HUES48 (cell line): Measurements from ENCODE around the gene PCARE.

ENCODE experiments used
- H3K27ac ChIP-seq: one replicate; pipeline ENCODE4 v1.7.0; 2013; ENCODE audit warnings: low read depth, low read length, inconsistent platforms
- H3K27me3 ChIP-seq: 2 replicates; pipeline ENCODE4 v1.6.1; 2013; ENCODE audit warnings: mild to moderate bottlenecking, low read length; ENCODE audit not compliant: control insufficient read depth, insufficient read depth
- H3K36me3 ChIP-seq: 2 replicates; pipeline ENCODE4 v1.6.1; 2013; ENCODE audit warnings: low read length; ENCODE audit not compliant: control insufficient read depth, insufficient read depth
- H3K4me1 ChIP-seq: 2 replicates; pipeline ENCODE4 v1.6.1; 2013; ENCODE audit warnings: mild to moderate bottlenecking, low read length; ENCODE audit not compliant: control insufficient read depth, insufficient read depth
- H3K4me3 ChIP-seq: 2 replicates; pipeline ENCODE4 v1.5.1; 2013; ENCODE audit warnings: mild to moderate bottlenecking, low read depth, low read length
- H3K9ac ChIP-seq: 2 replicates; pipeline ENCODE4 v1.6.1; 2013; ENCODE audit warnings: mild to moderate bottlenecking, low read depth, low read length, moderate library complexity
- H3K9me3 ChIP-seq: 2 replicates; pipeline ENCODE4 v1.6.1; 2013; ENCODE audit warnings: low read length; ENCODE audit not compliant: control insufficient read depth, insufficient read depth

PCARE gene

GRCh38 chr2:29062371-29062770 is 12.0 kb downstream of the PCARE start:
- no peak overlapping the region for H3K9ac ChIP-seq
- no peaks in the 10 kb centered on the region for H3K9me3 ChIP-seq
- H3K27ac ChIP-seq = no peak overlapping the region
- H3K36me3 ChIP-seq = no peaks in the 10 kb centered on the region
- H3K27me3 ChIP-seq = no peaks in the 10 kb centered on the region
- H3K4me3 ChIP-seq = no peak overlapping the region
- H3K4me1 ChIP-seq = peaks cover 13% of the 10 kb centered on the region

DNA sequence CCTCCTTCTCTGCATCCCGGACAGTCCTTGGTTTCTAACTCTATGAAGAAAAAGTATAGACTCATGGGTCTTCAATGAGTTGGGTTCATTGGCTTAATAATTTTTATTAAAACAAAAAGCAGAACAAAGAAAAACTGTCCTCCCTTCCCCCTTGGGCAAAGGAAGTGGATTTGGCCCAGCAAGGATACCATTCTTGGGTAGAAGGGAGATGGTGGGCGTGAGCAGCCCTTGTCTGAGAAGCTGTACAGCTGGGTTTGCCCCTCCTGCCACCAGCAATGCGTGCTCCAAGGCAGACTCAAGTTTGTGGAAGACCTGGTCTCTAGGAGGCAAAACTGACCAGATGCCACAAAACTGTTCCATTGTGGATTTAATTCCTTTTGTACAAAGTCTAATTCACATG is 12.7 kb downstream of the PCARE start:
- Histone ChIP-seq H3K36me3 (no peaks in the 10 kb centered on the region), H3K27ac (no peak overlapping the region), H3K9me3 (no peaks in the 10 kb centered on the region), H3K4me3 (no peak overlapping the region), H3K4me1 (peaks cover 13% of the 10 kb centered on the region), H3K27me3 (no peaks in the 10 kb centered on the region), H3K9ac (no peak overlapping the region)

DNA sequence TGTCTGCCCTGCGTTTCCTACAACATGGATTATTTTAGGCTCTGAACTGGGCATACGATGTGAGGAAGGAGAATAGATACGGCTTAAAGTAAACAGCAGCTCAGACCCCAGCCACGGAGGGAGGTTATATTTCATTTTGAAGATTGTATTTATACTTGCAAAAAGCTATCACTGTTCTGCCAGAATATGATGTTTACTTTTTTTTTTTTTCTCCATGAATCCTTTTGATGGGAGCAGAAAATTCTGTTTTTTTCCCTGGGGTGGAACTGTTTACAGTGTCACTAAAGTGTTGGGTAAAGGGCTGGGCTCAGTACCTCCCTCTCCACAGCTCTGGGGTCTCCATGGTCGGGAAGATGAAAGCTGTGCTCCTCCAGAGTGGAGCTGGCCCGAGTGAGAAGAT is 13.1 kb downstream of the PCARE start:
- no peaks in the 10 kb centered on the region for H3K27me3 ChIP-seq
- H3K4me1 ChIP-seq = peaks cover 13% of the 10 kb centered on the region
- H3K4me3 ChIP-seq = no peak overlapping the region
- no peak overlapping the region for H3K27ac ChIP-seq
- H3K9me3 ChIP-seq = no peaks in the 10 kb centered on the region
- H3K9ac ChIP-seq = no peak overlapping the region
- H3K36me3 ChIP-seq = no peaks in the 10 kb centered on the region

GRCh38 chr2:29060441-29060840 is 13.9 kb downstream of the PCARE start:
- Histone ChIP-seq H3K27ac (no peak overlapping the region), H3K27me3 (no peaks in the 10 kb centered on the region), H3K36me3 (no peaks in the 10 kb centered on the region), H3K4me1 (peaks cover 13% of the 10 kb centered on the region), H3K4me3 (no peak overlapping the region), H3K9ac (no peak overlapping the region), H3K9me3 (no peaks in the 10 kb centered on the region)

DNA sequence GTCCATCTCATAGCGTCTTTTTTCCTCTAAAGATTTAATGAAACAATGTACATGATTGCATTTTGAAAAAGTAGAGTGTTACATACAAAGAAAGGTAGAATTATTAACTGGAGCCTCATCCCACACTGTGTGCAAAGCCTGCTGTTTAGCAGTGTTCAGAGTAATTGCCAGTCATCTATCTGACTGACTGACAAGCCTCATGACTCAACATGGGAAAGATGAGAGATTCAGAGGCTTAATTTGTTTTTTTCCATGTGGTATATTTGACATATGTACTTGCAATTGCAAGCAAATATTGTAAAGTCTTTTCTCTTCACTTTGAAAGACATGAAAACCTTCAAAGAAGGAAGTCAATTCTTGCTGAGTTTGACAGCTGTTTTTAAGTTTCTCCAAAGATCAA is 14.7 kb downstream of the PCARE start:
- Histone ChIP-seq H3K27ac (no peak overlapping the region), H3K36me3 (no peaks in the 10 kb centered on the region), H3K4me1 (peaks cover 12% of the 10 kb centered on the region), H3K9ac (no peak overlapping the region), H3K9me3 (no peaks in the 10 kb centered on the region), H3K4me3 (no peak overlapping the region), H3K27me3 (no peaks in the 10 kb centered on the region)

GRCh38 chr2:29057006-29057405 is 17.3 kb downstream of the PCARE start:
- Histone ChIP-seq H3K27ac (no peak overlapping the region), H3K27me3 (no peaks in the 10 kb centered on the region), H3K4me3 (no peak overlapping the region), H3K9me3 (no peaks in the 10 kb centered on the region), H3K36me3 (no peaks in the 10 kb centered on the region), H3K9ac (no peak overlapping the region), H3K4me1 (peaks cover 6% of the 10 kb centered on the region)

- Histone ChIP-seq H3K36me3 (no peaks in the 10 kb centered on the region), H3K4me1 (peaks cover 6% of the 10 kb centered on the region), H3K9me3 (no peaks in the 10 kb centered on the region), H3K27ac (no peak overlapping the region), H3K9ac (no peak overlapping the region), H3K27me3 (no peaks in the 10 kb centered on the region), H3K4me3 (no peak overlapping the region)
Measured at GRCh38 chr2:29056452-29056851, 17.9 kb downstream of the PCARE start.

GRCh38 chr2:29055601-29056000 is 18.7 kb downstream of the PCARE start:
- Histone ChIP-seq H3K4me1 (peaks cover 6% of the 10 kb centered on the region), H3K9ac (no peak overlapping the region), H3K27ac (no peak overlapping the region), H3K9me3 (no peaks in the 10 kb centered on the region), H3K27me3 (no peaks in the 10 kb centered on the region), H3K36me3 (no peaks in the 10 kb centered on the region), H3K4me3 (no peak overlapping the region)

DNA sequence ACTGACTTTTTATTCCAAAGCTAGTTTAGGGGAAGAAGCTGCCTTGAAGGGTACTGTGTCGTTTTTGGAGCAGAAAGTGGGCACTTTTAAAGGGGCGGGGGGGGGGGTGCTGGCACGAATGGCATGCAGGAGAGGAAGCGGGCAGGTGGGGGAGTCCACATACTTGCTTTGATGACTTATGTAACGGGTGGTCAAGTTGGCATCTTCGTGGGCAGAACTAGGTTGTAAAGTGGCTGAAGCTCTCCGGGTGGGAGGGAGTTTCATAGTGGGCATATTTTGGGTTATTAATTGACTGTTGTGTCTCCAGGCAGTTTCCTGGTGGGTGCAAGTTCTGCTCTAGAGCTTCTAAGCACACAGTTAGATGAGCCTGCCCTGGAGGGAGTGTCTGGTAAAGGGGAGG is 19.9 kb downstream of the PCARE start:
- peaks cover 6% of the 10 kb centered on the region for H3K4me1 ChIP-seq
- no peaks in the 10 kb centered on the region for H3K36me3 ChIP-seq
- H3K27ac ChIP-seq = no peak overlapping the region

GRCh38 chr2:29053670-29054400 is 20.5 kb downstream of the PCARE start:
- H3K27me3 ChIP-seq = no peaks in the 10 kb centered on the region
- no peaks in the 10 kb centered on the region for H3K9me3 ChIP-seq
- H3K27ac ChIP-seq = peak overlapping the region; percentile 79
- no peak overlapping the region for H3K9ac ChIP-seq
- no peak overlapping the region for H3K4me3 ChIP-seq
- no peaks in the 10 kb centered on the region for H3K36me3 ChIP-seq
- H3K4me1 ChIP-seq = peaks cover 6% of the 10 kb centered on the region

More for the DNA sequence above, 19.9 kb downstream of the PCARE start:
- H3K4me3 ChIP-seq = no peak overlapping the region
- no peaks in the 10 kb centered on the region for H3K27me3 ChIP-seq
- H3K9me3 ChIP-seq = no peaks in the 10 kb centered on the region
- no peak overlapping the region for H3K9ac ChIP-seq

DNA sequence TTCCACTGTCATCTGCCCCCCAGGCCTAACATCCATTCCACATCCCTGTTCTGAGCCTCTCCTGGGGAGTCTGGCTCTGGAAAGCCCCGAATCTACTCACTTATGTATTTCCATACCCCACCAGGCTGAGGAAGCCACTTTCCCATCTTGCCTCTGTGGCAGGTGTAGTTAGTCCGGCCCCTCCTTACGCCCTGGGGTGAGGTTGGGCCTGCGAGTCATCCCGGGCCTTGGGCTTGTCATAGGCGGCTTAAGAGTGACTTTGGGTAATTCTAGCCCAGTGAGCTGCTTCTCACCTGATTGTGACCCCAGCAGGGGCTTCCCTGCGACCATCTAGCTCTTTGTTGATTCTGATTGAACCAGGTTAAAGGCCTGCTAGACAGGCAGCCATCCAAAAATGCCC is 21.1 kb downstream of the PCARE start:
- no peak overlapping the region for H3K4me3 ChIP-seq
- no peaks in the 10 kb centered on the region for H3K27me3 ChIP-seq
- peak overlapping the region; percentile 79 for H3K27ac ChIP-seq
- no peaks in the 10 kb centered on the region for H3K36me3 ChIP-seq
- H3K9me3 ChIP-seq = no peaks in the 10 kb centered on the region
- H3K9ac ChIP-seq = no peak overlapping the region
- H3K4me1 ChIP-seq = peaks cover 6% of the 10 kb centered on the region
